Measurements from ENCODE around the gene HDAC8.
"Not testable (repeated sequence)": the region's sequence is repeated elsewhere in the genome, so short reads cannot be mapped to it uniquely, and the experiment has no call there.

Gene HDAC8

DNA sequence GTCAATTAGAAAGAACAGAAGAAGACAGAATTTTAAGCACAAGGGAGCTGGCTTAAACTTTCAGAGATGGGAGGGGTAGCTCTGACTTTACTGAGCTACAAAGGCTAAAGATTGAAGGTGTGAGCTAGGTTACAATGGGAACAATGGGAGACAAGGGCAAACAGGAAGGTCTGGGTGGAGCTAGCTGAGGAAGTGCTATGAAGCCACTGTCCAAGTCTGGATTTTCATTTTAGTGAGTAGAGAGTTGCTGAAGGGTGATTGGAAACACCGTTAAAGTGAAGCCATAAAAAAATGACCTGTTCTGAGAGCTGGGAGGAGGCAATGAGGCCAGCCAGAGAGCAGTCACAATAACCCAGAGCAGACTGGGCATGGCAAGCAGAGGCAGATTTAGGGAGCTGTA, 162.7 kb downstream of the HDAC8 start:
- DNase-seq (ENCODE audit: low spot score) = no peak
- Histone ChIP-seq H3K4me3 (no peak overlapping the region), H3K27ac (no peak overlapping the region)
- TF ChIP-seq, protein P1, sequence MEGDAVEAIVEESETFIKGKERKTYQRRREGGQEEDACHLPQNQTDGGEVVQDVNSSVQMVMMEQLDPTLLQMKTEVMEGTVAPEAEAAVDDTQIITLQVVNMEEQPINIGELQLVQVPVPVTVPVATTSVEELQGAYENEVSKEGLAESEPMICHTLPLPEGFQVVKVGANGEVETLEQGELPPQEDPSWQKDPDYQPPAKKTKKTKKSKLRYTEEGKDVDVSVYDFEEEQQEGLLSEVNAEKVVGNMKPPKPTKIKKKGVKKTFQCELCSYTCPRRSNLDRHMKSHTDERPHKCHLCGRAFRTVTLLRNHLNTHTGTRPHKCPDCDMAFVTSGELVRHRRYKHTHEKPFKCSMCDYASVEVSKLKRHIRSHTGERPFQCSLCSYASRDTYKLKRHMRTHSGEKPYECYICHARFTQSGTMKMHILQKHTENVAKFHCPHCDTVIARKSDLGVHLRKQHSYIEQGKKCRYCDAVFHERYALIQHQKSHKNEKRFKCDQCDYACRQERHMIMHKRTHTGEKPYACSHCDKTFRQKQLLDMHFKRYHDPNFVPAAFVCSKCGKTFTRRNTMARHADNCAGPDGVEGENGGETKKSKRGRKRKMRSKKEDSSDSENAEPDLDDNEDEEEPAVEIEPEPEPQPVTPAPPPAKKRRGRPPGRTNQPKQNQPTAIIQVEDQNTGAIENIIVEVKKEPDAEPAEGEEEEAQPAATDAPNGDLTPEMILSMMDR (IDR thresholded peaks at IDR 0.05) = no peak

DNA sequence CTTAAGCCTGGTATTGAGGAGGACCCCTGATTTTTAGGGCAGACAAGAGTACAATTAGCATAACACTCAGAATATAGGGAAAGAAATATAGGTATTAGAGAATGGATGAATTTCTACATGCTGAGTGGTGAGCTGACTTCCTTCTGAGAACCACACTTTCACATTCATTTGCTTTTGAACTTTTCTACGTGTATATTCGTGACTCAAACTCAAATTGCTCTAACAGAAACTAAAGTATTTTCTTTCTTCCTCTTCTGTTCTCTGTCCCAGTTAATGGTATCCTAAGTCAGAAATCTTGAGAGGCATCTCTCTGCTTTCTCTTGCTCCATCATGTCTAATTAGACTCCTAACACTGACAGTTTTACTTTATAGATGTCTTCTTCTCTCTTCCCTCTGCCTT, 163.8 kb downstream of the HDAC8 start:
- DNase-seq (ENCODE audit: low spot score) = no peak
- TF ChIP-seq, protein P1 (IDR thresholded peaks at IDR 0.05) = no peak

DNA sequence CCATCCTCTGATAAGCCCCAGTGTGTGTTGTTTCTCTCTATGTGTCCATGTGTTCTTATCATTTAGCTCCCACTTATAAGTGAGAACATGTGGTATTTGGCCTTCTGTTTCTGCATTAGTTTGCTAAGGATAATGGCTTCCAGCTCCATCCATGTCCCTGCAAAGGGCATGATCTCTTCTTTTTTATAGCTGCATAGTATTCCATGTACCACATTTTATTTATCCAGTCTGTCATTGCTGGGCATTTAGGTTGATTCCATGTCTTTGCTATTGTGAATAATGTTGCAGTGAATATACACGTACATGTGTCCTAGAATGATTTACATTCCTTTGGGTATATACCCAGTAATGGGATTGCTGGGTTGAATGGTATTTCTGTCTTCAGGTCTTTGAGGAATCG, 167.5 kb downstream of the HDAC8 start:
- not testable (repeated sequence) for H3K4me3 ChIP-seq; H3K27ac ChIP-seq; DNase-seq (ENCODE audit: low spot score)

More for the DNA sequence above, 163.8 kb downstream of the HDAC8 start:
- Histone ChIP-seq H3K27ac (no peak overlapping the region), H3K4me3 (no peak overlapping the region)

DNA sequence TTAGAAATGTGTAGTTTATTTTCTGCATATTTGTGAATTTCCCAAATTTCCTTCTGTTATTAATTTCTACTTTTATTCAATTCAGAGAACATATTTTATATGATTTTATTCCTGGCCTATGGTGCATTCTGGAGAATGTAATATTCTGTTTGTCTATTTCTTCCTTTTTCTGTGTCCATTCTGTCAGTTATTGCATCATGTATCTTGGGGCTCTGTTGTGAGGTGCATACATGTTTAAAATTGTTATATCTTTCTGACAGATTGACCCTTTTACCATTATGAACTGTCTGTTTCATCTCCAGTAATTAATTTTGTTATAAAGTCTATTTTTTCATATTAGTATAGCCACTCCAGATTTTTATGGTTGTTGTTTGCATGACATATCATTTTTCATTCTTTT, 170.0 kb downstream of the HDAC8 start:
- DNase-seq (ENCODE audit: low spot score) = no peak
- Histone ChIP-seq H3K4me3 (no peak overlapping the region), H3K27ac (no peak overlapping the region)
- TF ChIP-seq, protein P1 (IDR thresholded peaks at IDR 0.05) = no peak

DNA sequence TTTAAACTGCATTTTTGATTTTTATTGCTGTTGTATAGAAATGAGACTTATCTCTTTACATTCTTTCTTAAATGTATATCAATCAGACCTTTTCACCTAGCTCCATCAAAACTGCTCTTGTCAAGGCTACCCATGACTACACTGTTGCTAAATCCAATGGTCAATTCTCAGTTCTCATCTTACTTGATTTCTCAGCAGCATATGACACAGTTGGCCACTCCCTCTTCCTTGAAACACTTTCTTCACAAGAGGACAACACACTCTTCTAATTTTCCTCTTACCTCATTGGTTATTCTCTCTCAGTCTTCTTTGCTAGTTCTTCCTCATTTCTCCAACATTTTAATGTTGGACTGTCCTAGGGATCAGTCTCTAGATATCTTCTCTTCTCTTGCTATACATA, 172.8 kb downstream of the HDAC8 start:
- Histone ChIP-seq H3K27ac (no peak overlapping the region), H3K4me3 (no peak overlapping the region)
- TF ChIP-seq, protein P1 (IDR thresholded peaks at IDR 0.05) = no peak
- DNase-seq (ENCODE audit: low spot score) = no peak

DNA sequence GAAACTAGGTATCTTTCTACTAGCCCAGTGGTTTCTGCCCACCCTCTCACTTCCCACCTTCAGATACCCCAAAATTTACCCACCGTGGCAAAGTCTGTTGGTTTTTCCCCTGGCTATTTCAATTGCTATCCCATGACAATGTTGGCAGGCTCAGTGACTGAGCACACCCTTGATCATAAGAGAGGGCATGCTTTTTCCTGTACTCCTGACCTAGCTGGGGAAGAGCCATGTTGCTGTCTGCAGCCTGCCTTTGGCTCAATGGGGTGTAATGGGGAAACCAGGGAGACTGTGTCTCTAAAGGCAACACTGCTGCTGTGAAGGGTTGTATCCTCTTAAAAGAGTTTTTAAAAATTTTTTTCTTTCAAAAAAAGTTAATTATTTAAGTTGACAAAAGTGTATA, 176.5 kb downstream of the HDAC8 start:
- TF ChIP-seq, protein P1 (IDR thresholded peaks at IDR 0.05) = no peak
- no peak overlapping the region for H3K27ac ChIP-seq
- DNase-seq (ENCODE audit: low spot score) = no peak
- no peak overlapping the region for H3K4me3 ChIP-seq

DNA sequence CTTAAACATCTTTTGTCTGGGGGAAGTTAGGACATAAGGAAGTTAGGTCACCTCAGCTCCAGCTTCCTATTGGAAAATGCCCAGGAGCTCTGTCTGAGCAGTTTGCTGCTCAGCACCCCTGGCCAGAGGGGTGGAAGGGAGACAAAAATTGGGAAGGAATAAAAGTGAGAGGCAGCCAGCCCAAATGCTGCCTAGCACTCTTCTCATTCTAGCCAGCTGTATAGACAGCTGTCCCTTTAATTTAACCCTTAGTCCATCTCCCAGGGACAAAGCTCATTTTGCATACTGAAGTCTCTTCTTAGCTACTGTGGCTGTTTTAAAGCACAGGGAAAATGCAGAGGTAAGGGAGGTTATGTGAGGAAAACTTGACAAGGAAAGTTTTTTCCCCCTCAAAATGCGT, 177.4 kb downstream of the HDAC8 start:
- Histone ChIP-seq H3K4me3 (no peak overlapping the region), H3K27ac (peak overlapping the region; percentile 7 to 26)
- TF ChIP-seq, protein P1 (IDR thresholded peaks at IDR 0.05) = no peak
- no peak for DNase-seq (ENCODE audit: low spot score)
